ENCODE results near the gene SPINT1. TPM values are rescaled to one million over a fixed set of nuclear protein-coding genes. Genes with fewer than 3 reads are reported as not detected.

SPINT1 gene
- total RNA-seq, 2 donors from 2014 or later: 280 to 330 TPM

GRCh38 chr15:40843261-40843884 is 475 bp upstream of the SPINT1 start:
- DNase-seq: no peak
- peak overlapping the region; percentile 48 to 77 for H3K9ac ChIP-seq (ENCODE audit: low read depth in 2 of 2, low read length in 2 of 2)
- no peaks in the 10 kb centered on the region for H3K9me3 ChIP-seq
- intact Hi-C loops (cut with DNase I): no loop called here
- peak overlapping the region; percentile 81 for H3K4me3 ChIP-seq
- no peaks in the 10 kb centered on the region for H3K27me3 ChIP-seq
- H3K4me1 ChIP-seq: no peaks in the 10 kb centered on the region
- TF ChIP-seq, protein P1, sequence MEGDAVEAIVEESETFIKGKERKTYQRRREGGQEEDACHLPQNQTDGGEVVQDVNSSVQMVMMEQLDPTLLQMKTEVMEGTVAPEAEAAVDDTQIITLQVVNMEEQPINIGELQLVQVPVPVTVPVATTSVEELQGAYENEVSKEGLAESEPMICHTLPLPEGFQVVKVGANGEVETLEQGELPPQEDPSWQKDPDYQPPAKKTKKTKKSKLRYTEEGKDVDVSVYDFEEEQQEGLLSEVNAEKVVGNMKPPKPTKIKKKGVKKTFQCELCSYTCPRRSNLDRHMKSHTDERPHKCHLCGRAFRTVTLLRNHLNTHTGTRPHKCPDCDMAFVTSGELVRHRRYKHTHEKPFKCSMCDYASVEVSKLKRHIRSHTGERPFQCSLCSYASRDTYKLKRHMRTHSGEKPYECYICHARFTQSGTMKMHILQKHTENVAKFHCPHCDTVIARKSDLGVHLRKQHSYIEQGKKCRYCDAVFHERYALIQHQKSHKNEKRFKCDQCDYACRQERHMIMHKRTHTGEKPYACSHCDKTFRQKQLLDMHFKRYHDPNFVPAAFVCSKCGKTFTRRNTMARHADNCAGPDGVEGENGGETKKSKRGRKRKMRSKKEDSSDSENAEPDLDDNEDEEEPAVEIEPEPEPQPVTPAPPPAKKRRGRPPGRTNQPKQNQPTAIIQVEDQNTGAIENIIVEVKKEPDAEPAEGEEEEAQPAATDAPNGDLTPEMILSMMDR (IDR thresholded peaks at IDR 0.05): no peak
- H3K36me3 ChIP-seq: no peaks in the 10 kb centered on the region
- peak overlapping the region; percentile 96 for H3K27ac ChIP-seq

DNA sequence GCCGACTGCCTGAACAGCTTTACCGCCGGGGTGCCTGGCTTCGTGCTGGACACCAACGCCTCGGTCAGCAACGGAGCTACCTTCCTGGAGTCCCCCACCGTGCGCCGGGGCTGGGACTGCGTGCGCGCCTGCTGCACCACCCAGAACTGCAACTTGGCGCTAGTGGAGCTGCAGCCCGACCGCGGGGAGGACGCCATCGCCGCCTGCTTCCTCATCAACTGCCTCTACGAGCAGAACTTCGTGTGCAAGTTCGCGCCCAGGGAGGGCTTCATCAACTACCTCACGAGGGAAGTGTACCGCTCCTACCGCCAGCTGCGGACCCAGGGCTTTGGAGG is 815 bp downstream of the SPINT1 start:
- peak overlapping the region; percentile 77 to 94 for H3K9ac ChIP-seq (ENCODE audit: low read depth in 2 of 2, low read length in 2 of 2)
- H3K4me1 ChIP-seq: no peaks in the 10 kb centered on the region
- H3K9me3 ChIP-seq: no peaks in the 10 kb centered on the region
- H3K36me3 ChIP-seq: no peaks in the 10 kb centered on the region
- peak overlapping the region; percentile 96 for H3K27ac ChIP-seq
- TF ChIP-seq, protein P1 (IDR thresholded peaks at IDR 0.05): no peak
- peak overlapping the region; percentile 81 for H3K4me3 ChIP-seq
- DNase-seq: no peak
- no peaks in the 10 kb centered on the region for H3K27me3 ChIP-seq
- intact Hi-C loops (cut with DNase I): no loop called here

DNA sequence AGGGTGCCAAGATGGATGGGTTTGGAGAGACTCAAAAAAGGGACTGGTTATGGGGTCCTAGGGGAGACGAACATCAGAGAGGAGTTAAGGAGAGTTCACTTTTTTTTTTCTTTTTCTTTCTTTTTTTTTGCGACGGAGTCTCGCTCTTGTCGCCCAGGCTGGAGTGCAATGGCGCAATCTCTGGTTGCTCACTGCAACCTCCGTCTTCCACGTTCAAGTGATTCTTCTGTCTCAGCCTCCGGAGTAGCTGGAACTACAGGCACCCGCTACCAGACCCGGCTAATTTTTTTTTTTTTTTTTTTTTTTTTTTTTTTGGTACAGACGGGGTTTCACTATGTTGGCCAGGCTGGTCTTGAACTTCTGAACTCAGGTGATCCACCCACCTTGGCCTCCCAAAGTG is 1.2 kb downstream of the SPINT1 start:
- Histone ChIP-seq H3K36me3 (no peaks in the 10 kb centered on the region), H3K4me3 (peak overlapping the region; percentile 81), H3K27me3 (no peaks in the 10 kb centered on the region), H3K9ac (ENCODE audit: low read depth in 2 of 2, low read length in 2 of 2) (peak overlapping the region; percentile 77 to 94), H3K27ac (peak overlapping the region; percentile 96), H3K4me1 (no peaks in the 10 kb centered on the region), H3K9me3 (no peaks in the 10 kb centered on the region)
- DNase-seq: no peak
- TF ChIP-seq, protein P1 (IDR thresholded peaks at IDR 0.05): no peak
- intact Hi-C loops (cut with DNase I): no loop called here

GRCh38 chr15:40845511-40846284 is 1.9 kb downstream of the SPINT1 start:
- Histone ChIP-seq H3K27ac (peak overlapping the region; percentile 96), H3K27me3 (no peaks in the 10 kb centered on the region), H3K4me3 (peak overlapping the region; percentile 81), H3K9me3 (no peaks in the 10 kb centered on the region), H3K36me3 (no peaks in the 10 kb centered on the region), H3K4me1 (no peaks in the 10 kb centered on the region), H3K9ac (ENCODE audit: low read depth in 2 of 2, low read length in 2 of 2) (peak overlapping the region; percentile 52 to 94)
- intact Hi-C loops (cut with DNase I): no loop called here
- TF ChIP-seq, protein P1 (IDR thresholded peaks at IDR 0.05): no peak
- peak; percentile 91 for DNase-seq

- H3K9ac ChIP-seq (ENCODE audit: low read depth in 2 of 2, low read length in 2 of 2): peak overlapping the region; percentile 52 to 94
- TF ChIP-seq, protein P1 (IDR thresholded peaks at IDR 0.05): no peak
- H3K36me3 ChIP-seq: no peaks in the 10 kb centered on the region
- no peak for DNase-seq
- no peaks in the 10 kb centered on the region for H3K27me3 ChIP-seq
- intact Hi-C loops (cut with DNase I): no loop called here
- H3K4me1 ChIP-seq: no peaks in the 10 kb centered on the region
- peak overlapping the region; percentile 81 for H3K4me3 ChIP-seq
- no peaks in the 10 kb centered on the region for H3K9me3 ChIP-seq
- H3K27ac ChIP-seq: peak overlapping the region; percentile 96
Measured at GRCh38 chr15:40846841-40847222, 3.0 kb downstream of the SPINT1 start.

Data from colonic mucosa (tissue), 4 donors.